Psoas muscle (tissue), 8 donors: ENCODE measurements around the gene MAML3. TPM values are rescaled to one million over a fixed set of nuclear protein-coding genes. Genes with fewer than 3 reads are reported as not detected.

Experiments
- ATAC-seq, 4 donors: fragments of 200-7000 bp; cut with Tn5 transposase; one replicate each; pipeline ENCODE4 v1.9.1; 2020; ENCODE audit warnings: moderate library complexity in 3 of 4, mild to moderate bottlenecking in 2 of 4
- DNase-seq, 2 donors: peaks; one replicate each; pipeline ENCODE4 v3.0.0-alpha.2; 2020
- H3K27ac ChIP-seq: fragments of 200-600 bp; one replicate; pipeline ENCODE4 v1.8.0; 2022
- H3K27me3 ChIP-seq, 3 donors: fragments of 200-600 bp in 1 of 3; one replicate each; pipeline versions ENCODE4 v1.6.1 to v1.8.0; 2013 to 2022; ENCODE audit warnings: low read length in 2 of 3, mild to moderate bottlenecking in 2 of 3, moderate library complexity in 1 of 3; ENCODE audit not compliant: insufficient read depth in 3 of 3
- H3K36me3 ChIP-seq, 2 donors: fragments of 200-600 bp in 1 of 2; one replicate each; pipeline versions ENCODE4 v1.6.1 to v1.8.0; 2013 to 2022; ENCODE audit warnings: low read depth in 1 of 2, mild to moderate bottlenecking in 1 of 2, moderate library complexity in 1 of 2; ENCODE audit not compliant: insufficient read depth in 1 of 2
- H3K4me1 ChIP-seq: fragments of 200-600 bp; one replicate; pipeline ENCODE4 v1.8.0; 2022
- H3K4me3 ChIP-seq: fragments of 200-600 bp; one replicate; pipeline ENCODE4 v1.8.0; 2022; ENCODE audit warnings: mild to moderate bottlenecking
- H3K9me3 ChIP-seq: fragments of 200-600 bp; one replicate; pipeline ENCODE4 v1.8.0; 2022
- CTCF ChIP-seq: fragments of 200-600 bp; IDR thresholded peaks from one replicate; pipeline ENCODE4 v1.8.0; 2022; ENCODE audit warnings: antibody characterized with exemption
- WGBS, 3 donors: extraction: QIAGEN DNeasy Blood & Tissue Kit; methylation state at CpG; one replicate each; pipeline versions ENCODE4 v1.1.6 to v1.1.7; 2013; 5-methylcytosine and 5-hydroxymethylcytosine counted together
- intact Hi-C, 2 donors: fragments of 100-400 bp; cut with DNase I; formaldehyde crosslinking; loops; one replicate each; pipeline versions ENCODE4 v1.11.0 to v1.14.2; 2022
- polyA plus RNA-seq, 3 donors: library from polyadenylated mRNA; stranded (reverse); fragments of 200-250 nt; gene quantifications; one replicate each; pipeline ENCODE4 v1.2.3, GENCODE V29; 2013
- total RNA-seq, 4 donors: library from RNA; stranded (reverse); fragmentation: NEBNext Ultra II Directional in 2 of 4; extraction: Animal tissue kit (Norgen Biotek cat#: 25700) in 2 of 4; gene quantifications; one replicate each; pipeline versions ENCODE4 v1.2.1 to v1.2.4, GENCODE V29; 2021 to 2023
- donor health status: healthy with polysubstance abuse.
- donor health status: DM: no; HTN: no; CAD: no; lungs with moderate emphysema.
- donor health status: Bipolar disorder and iron deficiency.
- donor health status: healthy.
- donor health status: DM: yes; HTN: yes; CAD: no.
- donor health status: DM: no; HTN: no; CAD: no.
- donor health status: DM: no; HTN: no; CAD: no.
- donor health status: DM: yes; HTN: yes; CAD: no.

The MAML3 gene
- total and polyA plus RNA-seq, 7 donors: 0.43 to 2.7 (median 0.74) TPM

DNA sequence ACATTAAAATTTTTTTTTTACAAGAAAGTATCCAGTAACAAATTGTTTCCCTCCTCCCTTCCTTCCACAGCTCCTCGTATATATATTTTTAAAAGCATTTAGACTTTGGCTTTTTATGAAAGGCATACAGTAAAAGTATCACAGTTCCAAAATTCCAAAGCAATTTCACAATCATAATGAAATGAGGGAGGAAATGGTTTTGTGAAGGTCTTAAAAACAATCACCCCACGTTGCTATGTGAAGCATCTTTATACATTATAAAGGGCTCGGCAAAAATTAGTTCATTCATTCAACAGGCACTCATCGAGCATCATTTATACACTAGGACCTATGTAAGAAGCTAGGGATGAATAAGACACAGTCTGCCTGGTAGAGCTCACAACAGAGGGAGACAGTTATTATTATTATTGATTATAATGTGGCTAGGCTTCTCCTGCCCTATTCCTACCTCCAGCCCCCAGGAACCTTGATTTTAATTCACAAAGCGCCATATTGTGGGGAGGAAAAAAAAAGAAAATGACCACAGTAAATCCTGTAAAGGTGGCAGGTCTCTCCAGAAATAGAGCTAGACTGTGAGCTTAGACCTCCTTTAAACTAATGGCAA lies 239.9 kb downstream of the MAML3 start:
- Histone ChIP-seq H3K27me3 (no peaks in the 10 kb centered on the region), H3K4me3 (no peak overlapping the region), H3K36me3 (no peaks in the 10 kb centered on the region), H3K27ac (no peak overlapping the region), H3K4me1 (peaks cover 23% of the 10 kb centered on the region), H3K9me3 (no peaks in the 10 kb centered on the region)
- intact Hi-C loops: no loop called here
- DNase-seq (no peak), ATAC-seq (no peak)
- 51 to 62% (median 62%) methylated on average over 5 of the region's 5 CpGs for WGBS, 3 donors
- TF ChIP-seq CTCF: no peak

- H3K4me3 ChIP-seq: no peak overlapping the region
- WGBS, 3 donors: 45 to 65% (median 58%) methylated on average over 8 of the region's 8 CpGs
- no peak overlapping the region for H3K27ac ChIP-seq
- intact Hi-C loops: no loop called here
- H3K4me1 ChIP-seq: peaks cover 17% of the 10 kb centered on the region
- ATAC-seq (no peak), DNase-seq (no peak)
- no peaks in the 10 kb centered on the region for H3K27me3 ChIP-seq
- no peaks in the 10 kb centered on the region for H3K36me3 ChIP-seq
- H3K9me3 ChIP-seq: no peaks in the 10 kb centered on the region
- TF ChIP-seq CTCF: no peak
Measured at GRCh38 chr4:139913398-139913990, 240.5 kb downstream of the MAML3 start.

DNA sequence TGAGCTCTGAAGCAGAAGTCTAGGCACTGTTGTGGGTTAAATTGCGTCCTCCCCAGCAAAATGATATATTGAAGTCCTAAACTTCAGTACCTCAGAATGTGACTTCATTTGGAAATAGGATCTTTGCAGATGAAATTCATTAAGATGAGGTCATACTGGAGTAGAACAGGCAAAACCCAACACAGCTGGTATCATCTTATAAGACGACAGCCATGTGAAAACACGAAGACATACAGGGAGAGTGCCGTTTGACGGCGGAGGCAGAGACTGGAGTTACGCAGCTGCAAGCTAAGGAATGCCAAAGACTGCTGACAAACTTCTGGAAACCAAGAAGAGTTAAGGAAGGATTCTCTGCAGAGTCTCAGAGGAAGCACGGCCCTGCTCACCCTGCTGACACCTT lies 241.5 kb downstream of the MAML3 start:
- peaks cover 13% of the 10 kb centered on the region for H3K4me1 ChIP-seq
- ATAC-seq (no peak), DNase-seq (no peak)
- intact Hi-C loops: no loop called here
- no peaks in the 10 kb centered on the region for H3K9me3 ChIP-seq
- no peak for TF ChIP-seq CTCF
- no peak overlapping the region for H3K27ac ChIP-seq
- H3K27me3 ChIP-seq: no peaks in the 10 kb centered on the region
- H3K36me3 ChIP-seq: no peaks in the 10 kb centered on the region
- no peak overlapping the region for H3K4me3 ChIP-seq
- 80 to 86% (median 86%) methylated on average over 8 of the region's 8 CpGs for WGBS, 3 donors

DNA sequence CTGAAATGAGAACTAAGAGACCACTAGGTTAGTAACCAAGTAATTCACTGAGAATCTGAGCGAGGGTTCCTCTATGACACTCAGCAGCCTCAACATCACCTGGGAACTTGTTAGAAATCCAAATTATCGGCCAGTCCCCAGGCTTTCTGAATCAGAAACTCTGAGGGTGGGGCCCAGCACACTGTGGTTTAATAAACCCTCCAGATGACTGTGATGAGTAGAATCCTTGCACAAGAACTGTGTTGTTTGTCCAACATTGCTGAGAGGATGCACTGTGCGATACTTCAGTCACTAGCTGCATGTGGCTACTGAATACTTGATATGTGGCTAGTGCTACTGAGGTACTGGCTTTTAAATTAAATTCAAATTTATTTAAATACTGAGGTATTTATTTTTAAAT lies 243.9 kb downstream of the MAML3 start:
- Histone ChIP-seq H3K9me3 (peaks cover 4% of the 10 kb centered on the region), H3K4me3 (no peak overlapping the region), H3K27me3 (no peaks in the 10 kb centered on the region), H3K36me3 (no peaks in the 10 kb centered on the region), H3K4me1 (peaks cover 13% of the 10 kb centered on the region), H3K27ac (no peak overlapping the region)
- TF ChIP-seq CTCF: no peak
- no peak for DNase-seq
- intact Hi-C loops: no loop called here
- no peak for ATAC-seq
- 96 to 99% (median 97%) methylated on average over 3 of the region's 3 CpGs for WGBS, 3 donors
